ENCODE measurements around the gene ADAMTS14. TPM values are rescaled to one million over a fixed set of nuclear protein-coding genes. Genes with fewer than 3 reads are reported as not detected.

ADAMTS14 gene
- total RNA-seq, 1 donor from 2014 or later = not detected

Other genes starting within 250 kb of the ADAMTS14 start
- gene NODAL, start 230.8 kb upstream of the ADAMTS14 start, total RNA-seq = not detected in 2 replicates
- gene PALD1, start 193.7 kb upstream of the ADAMTS14 start, total RNA-seq = 112 and 120 TPM in 2 replicates
- gene PRF1, start 69.8 kb upstream of the ADAMTS14 start, total RNA-seq = not detected in 2 replicates
- not detected in 2 replicates for gene TBATA, start 112.9 kb downstream of the ADAMTS14 start, total RNA-seq
- 8.1 and 16.5 TPM in 2 replicates for gene SGPL1, start 143.4 kb downstream of the ADAMTS14 start, total RNA-seq
- gene PCBD1, start 216.1 kb downstream of the ADAMTS14 start, total RNA-seq = 60.6 and 67.9 TPM in 2 replicates

All from lung microvascular endothelial cell (primary cell).